GM18868 (cell line): ENCODE data around the gene OSBPL8.
A peak's percentile ranks its signal among the peaks of the same experiment; 100 is the strongest.
"Not testable (repeated sequence)": the region's sequence is repeated elsewhere in the genome, so short reads cannot be mapped to it uniquely, and the experiment has no call there.

Experiments
- ATAC-seq: cut with Tn5 transposase; IDR thresholded peaks from one replicate; pipeline ENCODE4 v1.9.1; 2021; ENCODE audit warnings: mild to moderate bottlenecking, moderate library complexity; ENCODE audit not compliant: unreplicated experiment

Gene OSBPL8

DNA sequence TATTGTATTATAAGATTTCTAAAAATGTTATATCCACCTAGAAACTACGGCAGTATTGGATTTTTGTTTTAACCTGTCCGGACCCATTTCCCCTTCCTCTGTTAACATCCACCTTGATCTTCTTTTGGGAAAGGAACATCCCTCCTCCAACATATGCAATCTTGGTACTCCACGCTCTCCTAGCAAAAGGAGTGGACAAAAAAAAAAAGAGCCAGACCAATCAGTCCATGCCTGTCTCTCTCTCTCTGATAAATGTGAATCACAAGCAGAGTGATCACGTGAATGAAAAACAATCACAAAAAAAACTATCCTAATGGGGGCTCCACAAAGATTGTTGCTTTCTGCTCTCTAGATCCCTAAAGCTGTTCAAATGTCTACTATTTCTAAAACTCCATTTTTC, 27.1 kb downstream of the OSBPL8 start:
- ATAC-seq: no peak

DNA sequence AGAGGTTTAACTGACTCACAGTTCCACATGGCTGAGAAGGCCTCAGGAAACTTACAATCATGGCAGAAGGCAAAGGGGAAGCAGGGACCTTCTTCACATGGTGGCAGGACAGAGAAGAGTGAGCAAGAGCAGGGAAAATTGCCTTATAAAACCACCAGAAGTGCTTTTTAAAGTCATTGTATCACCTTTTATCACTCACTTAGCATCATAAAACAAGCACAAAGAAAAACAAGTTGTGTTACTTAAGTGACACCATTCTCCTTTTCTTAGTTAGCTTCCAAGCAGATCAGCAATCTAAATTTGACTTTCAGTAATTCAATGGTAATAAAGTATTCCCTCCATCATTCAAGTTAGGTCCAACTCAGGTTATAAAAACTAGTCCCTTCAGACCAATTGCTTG, 28.5 kb downstream of the OSBPL8 start:
- no peak for ATAC-seq

DNA sequence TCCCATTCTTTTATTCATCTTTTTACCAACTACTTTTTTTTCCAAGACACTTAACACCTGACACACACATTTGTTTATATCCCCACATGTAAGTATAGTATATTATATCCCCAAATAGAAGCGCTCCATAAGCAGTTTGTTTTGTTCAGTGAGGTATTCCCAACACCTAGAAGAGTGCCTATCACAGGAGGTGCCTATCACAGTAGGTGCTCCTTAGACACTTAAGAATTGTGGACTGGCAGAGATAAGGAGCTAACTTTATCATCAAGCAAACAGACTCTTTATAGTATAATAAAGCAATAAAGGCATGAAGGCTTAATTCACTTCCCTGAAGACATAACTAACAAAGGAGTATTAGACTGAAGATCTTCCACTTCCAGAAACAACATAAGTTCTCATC, 29.1 kb downstream of the OSBPL8 start:
- no peak for ATAC-seq

DNA sequence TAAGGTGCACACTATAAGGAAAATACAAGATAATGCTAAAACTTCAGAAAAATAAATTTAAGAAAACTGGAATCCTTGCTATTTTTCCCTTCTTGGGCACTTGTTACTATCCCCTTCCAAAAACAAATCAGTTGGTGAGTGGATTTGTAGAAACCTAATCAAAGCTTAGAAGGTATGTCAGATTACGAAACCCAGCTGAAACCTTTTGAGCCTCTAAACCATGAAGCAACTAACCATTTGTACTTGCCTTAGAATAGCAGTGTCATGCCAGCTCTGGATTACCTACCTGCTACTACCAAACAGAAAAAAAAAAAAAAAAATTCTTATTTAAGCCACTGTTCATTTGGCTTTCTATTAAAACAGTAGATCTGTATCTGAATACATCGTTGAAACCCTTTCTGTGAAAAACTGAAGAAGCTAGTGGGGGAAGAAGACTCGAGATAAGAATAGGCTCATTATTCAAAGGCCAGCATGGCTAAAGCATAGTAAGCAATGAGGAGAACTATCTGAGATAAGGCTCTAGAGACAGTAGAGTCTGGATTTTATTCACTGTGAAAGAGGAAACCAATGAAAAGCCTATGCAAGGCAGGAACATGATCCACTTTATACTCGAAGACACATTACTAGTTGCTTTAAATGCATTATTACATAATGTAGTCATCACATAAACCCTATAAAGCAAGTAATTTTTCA, 30.2 kb downstream of the OSBPL8 start:
- no peak for ATAC-seq

DNA sequence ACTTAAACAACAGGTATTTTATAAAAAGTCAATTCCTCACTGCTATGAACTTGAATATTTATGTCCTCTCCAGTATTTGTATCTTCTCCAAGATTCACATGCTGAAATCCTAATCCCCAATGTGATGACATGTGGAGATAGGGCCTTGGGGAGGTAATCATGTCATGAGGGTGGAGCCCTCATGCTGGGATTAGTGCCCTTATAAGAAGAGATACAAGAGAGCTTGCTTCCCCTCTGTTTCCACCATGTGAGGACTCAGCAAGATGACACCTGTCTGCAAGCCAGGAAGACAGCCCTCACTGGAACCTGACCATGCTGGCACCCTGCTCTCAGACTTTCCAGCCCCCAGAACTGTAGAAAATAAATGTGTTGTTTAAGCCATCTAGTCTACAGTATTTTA, 36.2 kb downstream of the OSBPL8 start:
- no peak for ATAC-seq

DNA sequence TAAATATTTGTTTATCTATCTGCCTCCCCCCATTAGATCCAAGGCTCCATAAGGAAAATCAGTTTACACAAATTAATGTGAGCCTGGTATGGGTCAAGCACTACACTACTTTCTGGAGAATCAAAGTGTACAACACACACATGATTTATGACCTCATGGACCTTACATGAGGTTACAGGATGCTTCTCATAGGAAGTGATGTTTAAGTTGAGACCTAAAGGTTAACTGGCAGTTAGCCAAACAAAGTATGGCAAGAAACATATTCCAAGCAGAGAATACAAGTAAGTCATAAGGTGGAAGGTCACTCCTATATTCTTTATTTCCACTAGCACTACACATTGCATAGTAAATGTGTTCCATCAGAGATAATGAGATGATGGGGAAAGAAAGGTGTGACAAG, 39.2 kb downstream of the OSBPL8 start:
- no peak for ATAC-seq

DNA sequence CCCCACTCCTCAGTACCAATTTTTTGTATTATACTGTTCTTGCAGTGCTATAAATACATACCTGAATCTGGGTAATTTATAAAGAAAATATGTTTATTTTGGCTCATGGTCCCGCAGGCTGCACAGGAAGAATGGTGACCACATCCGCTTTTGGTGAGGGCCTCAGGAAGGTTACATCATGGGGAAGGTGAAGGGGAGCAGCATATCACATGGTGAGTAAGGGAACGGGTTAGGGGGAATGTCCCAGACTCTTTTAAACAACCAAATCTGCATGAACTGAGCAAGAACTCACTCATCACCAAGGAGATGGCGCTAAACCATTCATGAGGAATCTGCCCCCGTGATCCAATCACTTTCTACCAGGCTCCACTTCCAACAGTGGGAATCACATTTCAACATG, 40.0 kb downstream of the OSBPL8 start:
- ATAC-seq: no peak

DNA sequence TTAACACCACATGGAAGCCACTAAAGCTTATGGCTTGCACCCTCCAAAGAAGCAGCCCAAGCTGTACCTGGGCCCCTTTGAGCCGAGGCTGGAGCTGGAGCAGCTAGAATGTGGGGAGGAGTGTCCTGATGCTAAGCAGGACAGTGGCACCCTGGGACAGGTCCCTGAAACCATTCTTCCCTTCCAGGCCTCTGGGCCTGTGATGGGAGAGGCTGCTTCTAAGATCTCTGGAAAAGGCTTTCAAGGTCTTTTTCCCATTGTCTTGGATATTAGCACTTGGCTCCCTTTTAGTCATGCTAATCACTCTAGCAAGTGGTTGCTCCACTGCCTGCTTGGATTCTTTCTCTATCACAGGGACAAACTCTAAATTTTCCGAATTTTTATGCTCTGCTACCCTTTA, 40.9 kb downstream of the OSBPL8 start:
- no peak for ATAC-seq

DNA sequence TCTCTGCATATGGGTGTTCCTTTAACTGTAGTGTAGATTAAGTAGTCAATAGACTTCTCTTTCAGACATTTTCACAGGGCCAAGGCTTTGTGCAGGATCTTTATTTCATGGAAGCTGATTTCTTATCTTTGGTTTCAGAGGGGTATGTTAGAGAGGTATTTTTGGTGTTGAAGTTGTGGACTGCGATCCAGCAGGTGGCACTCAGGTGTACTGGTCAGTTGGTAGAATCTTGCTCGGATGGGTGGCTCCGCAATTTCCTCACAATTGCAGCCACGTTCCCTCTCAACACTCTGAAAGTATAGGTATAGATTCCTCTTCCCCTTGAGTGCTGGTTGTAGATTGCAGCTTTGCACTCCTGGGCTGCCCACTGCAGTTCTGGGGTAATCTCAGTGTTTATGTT, 44.3 kb downstream of the OSBPL8 start:
- no peak for ATAC-seq

DNA sequence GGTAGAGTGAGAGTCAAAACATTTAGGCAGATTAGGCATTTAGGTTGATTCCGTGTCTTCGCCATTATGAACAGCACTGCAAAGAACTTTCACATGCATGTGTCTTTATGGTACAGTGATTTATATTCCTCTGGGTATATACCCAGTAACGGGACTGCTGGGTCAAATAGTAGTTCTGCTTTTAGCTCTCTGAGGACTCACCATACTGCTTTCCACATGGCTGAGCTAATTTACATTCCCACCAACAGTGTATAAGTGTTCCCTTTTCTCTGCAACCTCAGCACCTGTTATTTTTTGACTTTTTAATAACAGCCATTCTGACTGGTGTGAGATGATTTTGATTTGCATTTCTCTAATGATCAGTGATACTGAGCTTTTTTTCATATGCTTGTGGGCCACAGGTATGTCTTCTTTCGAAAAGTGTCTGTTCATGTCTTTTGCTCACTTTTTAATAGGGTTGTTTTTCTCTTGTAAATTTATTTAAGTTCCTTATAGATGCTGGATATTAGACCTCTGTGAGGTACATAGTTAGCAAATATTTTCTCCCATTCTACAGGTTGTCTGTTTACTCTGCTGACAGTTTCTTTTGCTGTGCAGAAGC, 48.4 kb downstream of the OSBPL8 start:
- ATAC-seq: peak; percentile 87

DNA sequence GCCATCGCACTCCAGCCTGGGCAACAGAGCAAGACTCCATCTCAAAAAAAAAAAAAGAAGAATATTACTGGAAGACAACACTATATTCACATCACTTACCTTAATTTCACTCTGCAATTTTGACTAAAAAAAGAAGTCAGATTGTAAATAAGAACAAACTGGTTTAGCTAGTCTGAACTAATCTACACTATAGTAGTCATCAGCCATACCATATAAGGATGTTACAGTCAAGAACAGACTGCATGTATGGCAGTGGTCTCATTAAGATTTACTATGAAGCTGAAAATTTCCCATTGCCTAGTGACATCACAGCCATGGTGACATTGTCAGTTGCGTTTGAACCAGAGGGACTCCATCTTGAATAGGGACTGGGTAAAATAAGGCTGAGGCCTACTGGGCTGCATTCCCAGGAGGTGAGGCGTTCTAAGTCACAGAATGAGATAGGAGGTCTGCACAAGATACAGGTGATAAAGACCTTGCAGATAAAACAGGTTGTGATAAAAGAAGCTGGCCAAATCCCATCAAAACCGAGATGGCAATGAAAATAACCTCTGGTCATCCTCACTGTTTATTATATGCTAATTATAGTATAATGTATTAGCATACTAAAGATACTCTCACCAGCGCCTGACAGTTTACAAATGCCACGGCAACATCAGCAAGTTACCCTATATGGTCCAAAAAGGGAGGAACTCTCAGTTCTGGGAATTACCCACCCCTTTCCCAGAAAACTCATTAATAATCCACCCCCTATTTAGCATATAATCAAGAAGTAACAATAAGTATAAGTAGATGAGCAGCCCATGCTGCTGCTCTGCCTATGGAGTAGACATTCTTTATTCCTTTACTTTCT, 51.2 kb downstream of the OSBPL8 start:
- ATAC-seq: no peak

DNA sequence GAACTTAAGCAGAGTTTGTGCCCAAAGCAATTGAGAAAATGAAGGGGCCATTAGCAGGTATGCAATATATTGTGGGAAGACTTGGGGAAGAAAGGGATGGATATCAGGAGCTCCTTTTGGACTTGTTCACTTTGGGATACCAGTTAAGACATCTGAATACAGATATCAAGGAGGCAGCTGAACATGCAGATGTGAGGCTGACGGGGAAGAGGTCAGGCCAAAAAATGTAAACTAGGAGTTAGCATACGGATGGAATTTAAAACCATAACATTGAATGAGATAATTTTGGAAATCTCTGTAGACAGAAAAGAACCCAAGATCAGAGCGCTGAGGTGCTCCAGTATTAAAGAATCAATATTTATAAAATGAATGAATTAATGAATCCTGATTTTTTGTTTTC, 53.4 kb downstream of the OSBPL8 start:
- ATAC-seq: no peak

DNA sequence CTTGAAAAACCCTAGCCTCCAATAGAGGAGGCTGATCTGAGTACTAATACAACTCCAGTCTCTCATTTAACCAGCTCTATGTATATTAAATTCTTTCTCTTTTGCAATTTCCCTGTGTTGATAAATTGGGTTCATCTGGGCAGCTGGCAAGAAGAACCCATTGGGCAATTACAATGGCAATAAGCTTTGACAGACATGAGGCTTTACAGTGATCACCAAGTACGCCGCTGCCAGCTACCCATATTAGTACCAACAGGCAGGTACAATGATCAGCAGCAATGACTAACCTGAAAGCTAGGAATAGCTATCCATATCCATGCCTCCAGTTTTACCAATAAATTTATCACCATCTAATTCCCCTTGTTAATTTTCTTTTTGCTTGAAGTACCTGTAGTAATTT, 54.5 kb downstream of the OSBPL8 start:
- ATAC-seq: no peak

DNA sequence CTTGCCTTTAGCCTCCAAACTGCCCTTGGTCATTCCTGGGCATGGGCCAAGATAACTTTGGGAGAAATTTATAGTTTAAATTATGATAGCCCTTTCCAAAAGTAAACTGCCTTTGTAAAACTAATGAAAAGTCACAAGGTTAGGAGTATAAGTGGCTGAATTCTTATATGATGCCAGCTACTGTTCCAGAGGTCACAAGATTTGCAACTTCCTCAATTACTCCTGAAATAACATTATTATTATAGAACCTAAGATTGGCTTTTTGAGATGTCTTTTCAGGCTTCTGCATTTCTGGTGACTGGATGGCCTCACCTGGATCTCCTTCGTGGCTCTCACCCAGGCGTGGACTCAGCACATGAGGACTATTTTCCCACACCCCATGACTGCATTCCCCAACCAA, 55.0 kb downstream of the OSBPL8 start:
- ATAC-seq: no peak

DNA sequence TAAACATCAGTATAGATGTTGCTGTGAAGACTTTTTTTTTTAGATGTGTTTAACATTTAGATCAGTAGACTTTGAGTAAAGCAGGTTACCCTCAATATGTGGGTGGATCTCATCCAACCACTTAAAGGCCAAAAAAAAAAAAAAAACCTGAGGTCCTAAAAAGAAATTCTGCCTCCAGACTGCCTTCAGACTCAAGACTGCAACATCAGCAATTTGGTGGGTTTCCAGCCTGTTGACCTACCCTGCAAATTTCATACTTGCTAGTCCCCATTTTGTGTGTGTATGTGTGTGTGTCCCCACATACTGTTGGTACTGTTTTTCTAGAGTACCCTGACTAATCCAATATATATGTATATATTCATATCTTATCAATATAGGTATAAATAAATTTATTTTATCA, 55.6 kb downstream of the OSBPL8 start:
- ATAC-seq: no peak

DNA sequence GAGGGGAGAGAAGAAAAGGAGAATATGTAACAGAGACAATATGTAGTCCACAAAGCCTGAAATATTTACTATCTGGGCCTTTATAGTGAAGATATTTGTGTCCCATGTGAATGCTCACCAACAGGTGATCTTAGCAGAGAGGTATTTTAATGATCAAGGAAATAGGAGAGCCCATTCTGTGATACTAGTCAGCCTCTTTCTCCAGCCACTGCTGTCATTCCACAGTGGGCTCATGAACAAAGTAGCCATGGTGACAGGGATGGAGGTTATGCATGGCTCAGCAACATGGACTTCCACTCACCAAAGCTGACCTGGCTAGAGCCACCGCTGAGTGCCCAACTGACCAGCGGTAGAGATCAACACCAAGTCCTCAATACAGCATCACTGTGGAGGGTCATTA, 58.2 kb downstream of the OSBPL8 start:
- ATAC-seq: no peak

DNA sequence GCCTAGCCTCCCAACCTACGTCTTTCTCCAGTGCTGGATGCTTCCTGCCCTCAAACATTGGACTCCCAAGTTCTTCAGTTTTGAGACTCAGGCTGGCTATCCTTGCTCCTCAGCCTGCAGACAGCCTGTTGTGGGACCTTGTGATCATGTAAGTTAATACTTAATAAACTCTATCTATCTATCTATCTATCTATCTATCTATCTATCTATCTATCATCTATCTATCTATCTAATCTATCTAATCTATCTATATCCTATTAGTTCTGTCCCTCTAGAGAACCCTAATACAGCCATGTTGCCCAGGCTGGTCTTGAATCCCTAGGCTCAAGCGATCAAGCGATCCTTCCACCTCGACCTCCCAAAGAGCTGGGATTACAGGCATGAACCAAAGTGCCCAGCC, 60.4 kb downstream of the OSBPL8 start:
- not testable (repeated sequence) for ATAC-seq

DNA sequence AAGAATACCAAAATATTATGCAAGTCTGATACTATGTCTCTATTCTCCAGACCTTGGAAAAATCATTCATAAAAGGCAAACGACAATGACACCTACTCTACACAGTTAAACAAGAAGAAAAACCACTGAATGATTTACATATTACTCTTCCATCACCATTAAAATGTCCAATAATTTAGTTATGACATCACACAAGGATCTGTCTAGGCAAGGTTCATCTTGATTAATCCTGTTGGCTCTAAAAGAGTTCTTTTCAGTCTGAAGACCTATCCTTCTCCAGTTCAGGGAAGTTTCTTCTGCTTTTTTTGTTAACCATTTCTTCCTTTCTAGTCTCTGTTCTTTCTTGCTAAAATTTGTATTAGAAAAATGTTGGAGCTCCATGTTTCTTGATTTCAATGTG, 64.0 kb downstream of the OSBPL8 start:
- no peak for ATAC-seq

DNA sequence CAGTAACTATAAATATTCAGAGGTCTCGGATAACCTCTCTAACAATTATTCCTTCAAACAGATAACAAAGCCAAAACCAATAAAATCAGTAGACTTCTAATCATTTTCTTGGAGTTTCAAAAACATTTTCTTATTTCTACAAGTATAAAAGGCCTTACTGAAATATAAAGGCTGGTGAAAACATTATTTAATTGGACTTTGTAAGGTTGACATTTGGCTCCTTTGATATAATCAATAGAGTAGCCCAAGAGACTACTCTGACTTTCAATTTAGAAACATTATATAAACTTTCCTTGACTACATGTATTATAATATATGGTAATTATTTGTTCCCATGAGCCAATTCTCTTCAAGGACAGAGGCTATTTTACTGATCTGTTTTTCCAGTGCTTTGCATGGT, 68.3 kb downstream of the OSBPL8 start:
- ATAC-seq: no peak

DNA sequence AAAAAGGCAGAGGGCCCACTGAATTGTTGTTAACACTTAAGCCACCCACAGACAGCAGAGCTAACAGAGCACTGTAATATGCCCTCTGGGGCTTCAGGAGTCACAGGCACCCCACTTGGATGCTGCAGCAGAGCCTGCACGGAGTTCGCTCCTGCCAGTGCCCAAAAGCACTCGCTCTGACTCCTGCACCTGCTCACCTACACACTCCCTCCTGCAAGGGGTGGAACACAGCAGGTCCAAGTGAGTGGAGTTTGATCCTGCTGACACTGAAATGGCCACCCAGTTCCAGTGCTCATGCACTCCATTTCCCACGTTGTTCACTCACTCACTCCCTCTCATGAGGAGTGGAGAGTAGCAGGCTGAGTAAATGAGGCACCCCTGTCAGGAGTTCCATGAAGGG, 68.8 kb downstream of the OSBPL8 start:
- ATAC-seq: no peak

DNA sequence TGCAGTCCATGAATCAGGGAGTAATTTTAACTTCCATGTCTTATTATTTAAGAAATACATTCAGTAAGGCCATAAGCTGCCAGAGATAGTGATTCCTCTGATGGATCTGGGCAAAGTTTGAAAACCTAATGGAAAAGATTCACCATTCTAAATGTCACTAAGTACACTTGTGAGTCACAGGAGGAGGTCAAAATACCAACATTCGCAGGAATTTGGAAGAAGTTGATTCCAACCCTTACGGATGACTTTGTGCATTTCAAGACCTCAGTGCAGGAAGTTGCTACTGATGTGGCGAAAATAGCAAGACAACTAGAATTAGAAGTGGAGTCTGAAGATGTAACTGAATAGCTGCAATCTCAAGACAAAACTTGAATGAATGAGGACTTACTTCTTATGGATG, 69.8 kb downstream of the OSBPL8 start:
- ATAC-seq: no peak

DNA sequence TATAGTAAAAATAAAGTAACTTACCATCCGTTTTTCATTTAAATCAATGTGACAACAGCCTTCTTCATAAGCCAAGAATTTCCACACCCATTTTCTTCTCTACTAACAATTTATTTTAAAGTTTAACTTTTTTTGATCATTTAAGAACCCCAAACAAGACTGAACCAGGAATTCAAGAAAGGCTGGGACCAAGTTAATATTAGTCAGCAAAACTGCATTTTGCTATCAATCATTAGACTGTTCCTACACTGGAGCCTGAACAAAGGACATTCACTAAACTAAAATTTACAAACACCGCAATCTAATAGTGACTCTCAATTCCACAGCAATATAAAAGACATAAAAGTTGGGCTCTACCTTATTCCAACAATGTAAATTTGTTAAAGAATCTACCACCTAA, 73.6 kb downstream of the OSBPL8 start:
- ATAC-seq: no peak
